ENCODE measurements around the gene TSPAN2. TPM values are rescaled to one million over a fixed set of nuclear protein-coding genes. Genes with fewer than 3 reads are reported as not detected.

TSPAN2 gene
- total RNA-seq, 4 donors from 2014 or later, result 0.83 to 7.6 (median 3.9) TPM

DNA sequence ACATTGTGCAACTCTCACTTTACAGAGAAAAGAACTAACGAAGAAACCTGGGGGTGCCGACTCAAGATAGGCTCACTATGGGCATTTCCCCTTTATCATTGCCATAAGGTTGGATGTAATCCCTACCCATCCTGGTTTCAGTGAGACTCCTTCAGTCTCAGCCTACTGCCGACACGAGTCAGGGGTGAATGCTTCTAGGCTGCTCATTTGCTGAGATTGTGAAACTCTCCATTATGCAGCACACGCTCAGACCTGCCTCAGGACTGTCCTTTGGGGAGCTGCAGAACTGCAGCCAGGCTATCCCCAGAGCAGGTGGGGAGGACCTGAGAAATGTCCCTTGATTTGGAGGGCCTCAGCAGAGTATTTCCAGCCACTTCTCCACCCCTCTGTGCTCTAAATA lies 37.5 kb downstream of the TSPAN2 start:
- TF ChIP-seq, protein P1, sequence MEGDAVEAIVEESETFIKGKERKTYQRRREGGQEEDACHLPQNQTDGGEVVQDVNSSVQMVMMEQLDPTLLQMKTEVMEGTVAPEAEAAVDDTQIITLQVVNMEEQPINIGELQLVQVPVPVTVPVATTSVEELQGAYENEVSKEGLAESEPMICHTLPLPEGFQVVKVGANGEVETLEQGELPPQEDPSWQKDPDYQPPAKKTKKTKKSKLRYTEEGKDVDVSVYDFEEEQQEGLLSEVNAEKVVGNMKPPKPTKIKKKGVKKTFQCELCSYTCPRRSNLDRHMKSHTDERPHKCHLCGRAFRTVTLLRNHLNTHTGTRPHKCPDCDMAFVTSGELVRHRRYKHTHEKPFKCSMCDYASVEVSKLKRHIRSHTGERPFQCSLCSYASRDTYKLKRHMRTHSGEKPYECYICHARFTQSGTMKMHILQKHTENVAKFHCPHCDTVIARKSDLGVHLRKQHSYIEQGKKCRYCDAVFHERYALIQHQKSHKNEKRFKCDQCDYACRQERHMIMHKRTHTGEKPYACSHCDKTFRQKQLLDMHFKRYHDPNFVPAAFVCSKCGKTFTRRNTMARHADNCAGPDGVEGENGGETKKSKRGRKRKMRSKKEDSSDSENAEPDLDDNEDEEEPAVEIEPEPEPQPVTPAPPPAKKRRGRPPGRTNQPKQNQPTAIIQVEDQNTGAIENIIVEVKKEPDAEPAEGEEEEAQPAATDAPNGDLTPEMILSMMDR (IDR thresholded peaks at IDR 0.05), result peak in 2 of 6 experiments; percentile 4 to 41
- TF ChIP-seq POLR2A (IDR thresholded peaks at IDR 0.05), result no peak
- peak overlapping the region; percentile 17 to 72 (median 55) for H3K27ac ChIP-seq
- no peaks in the 10 kb centered on the region for H3K9me3 ChIP-seq
- DNase-seq, result no peak
- 39 to 49% methylated on average over 5 of the region's 5 CpGs for WGBS, 2 donors
- no peaks in the 10 kb centered on the region for H3K27me3 ChIP-seq
- intact Hi-C loops (cut with DNase I), result loop anchor here (5.0 kb wide), 1 partner anchor 70 kb away; no protein-coding TSS in a partner anchor
- H3K36me3 ChIP-seq, result no peaks in the 10 kb centered on the region
- H3K4me3 ChIP-seq, result peak overlapping the region in 3 of 4 donors; percentile 21 to 35 (median 22)
- H3K4me1 ChIP-seq, result peaks cover 0 to 26% (median 0%) of the 10 kb centered on the region in 3 donors

DNA sequence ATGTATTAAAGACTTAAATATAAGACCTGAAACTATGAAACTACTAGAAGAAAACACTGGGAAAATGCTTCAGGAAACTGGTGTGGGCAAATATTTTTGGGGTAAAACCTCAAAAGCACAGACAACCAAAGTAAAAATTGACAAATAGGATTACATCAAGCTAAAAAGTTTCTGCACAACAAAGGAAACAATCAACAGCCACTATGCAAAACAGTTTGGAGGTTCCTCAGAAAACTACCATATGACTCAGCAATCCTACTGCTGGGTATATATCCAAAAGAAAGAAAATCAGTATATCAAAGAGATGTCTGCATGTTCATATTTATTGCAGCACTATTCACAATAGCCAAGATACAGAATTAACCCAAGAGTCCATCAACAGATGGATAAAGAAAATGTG lies 42.6 kb downstream of the TSPAN2 start:
- intact Hi-C loops (cut with DNase I), result no loop called here
- no peak for TF ChIP-seq POLR2A (IDR thresholded peaks at IDR 0.05)
- TF ChIP-seq, protein P1 (IDR thresholded peaks at IDR 0.05), result no peak
- DNase-seq, result no peak
- H3K9me3 ChIP-seq, result no peaks in the 10 kb centered on the region
- peaks cover 0 to 8% (median 0%) of the 10 kb centered on the region in 3 donors for H3K4me1 ChIP-seq
- H3K36me3 ChIP-seq, result no peaks in the 10 kb centered on the region
- H3K27ac ChIP-seq, result no peak overlapping the region
- no peak overlapping the region for H3K4me3 ChIP-seq
- H3K27me3 ChIP-seq, result no peaks in the 10 kb centered on the region

DNA sequence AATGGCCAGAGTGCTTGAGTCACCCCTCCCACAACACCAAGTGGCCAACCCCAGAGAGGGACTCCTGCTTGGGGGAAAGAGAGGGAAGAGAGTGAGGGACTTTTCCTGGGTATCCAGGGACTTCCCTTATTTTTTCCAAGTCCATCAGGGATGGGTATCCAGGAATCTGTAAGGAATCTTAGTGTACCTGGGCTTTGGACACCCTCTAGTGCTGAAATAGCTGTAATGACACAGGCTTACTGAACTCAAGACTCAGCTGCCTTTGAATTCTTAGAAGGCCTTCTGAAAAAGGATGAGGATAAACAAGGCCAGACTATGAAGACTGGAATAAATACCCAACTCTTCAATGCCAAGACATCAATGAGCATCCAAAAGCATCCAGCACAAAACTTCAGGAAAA lies 47.6 kb downstream of the TSPAN2 start:
- Histone ChIP-seq H3K9me3 (no peaks in the 10 kb centered on the region), H3K27me3 (no peaks in the 10 kb centered on the region), H3K36me3 (no peaks in the 10 kb centered on the region), H3K27ac (no peak overlapping the region), H3K4me3 (no peak overlapping the region), H3K4me1 (no peaks in the 10 kb centered on the region)
- intact Hi-C loops (cut with DNase I), result no loop called here
- no peak for DNase-seq
- TF ChIP-seq, protein P1 (IDR thresholded peaks at IDR 0.05), result peak in 4 of 6 experiments; percentile 9 to 49 (median 26)
- no peak for TF ChIP-seq POLR2A (IDR thresholded peaks at IDR 0.05)

DNA sequence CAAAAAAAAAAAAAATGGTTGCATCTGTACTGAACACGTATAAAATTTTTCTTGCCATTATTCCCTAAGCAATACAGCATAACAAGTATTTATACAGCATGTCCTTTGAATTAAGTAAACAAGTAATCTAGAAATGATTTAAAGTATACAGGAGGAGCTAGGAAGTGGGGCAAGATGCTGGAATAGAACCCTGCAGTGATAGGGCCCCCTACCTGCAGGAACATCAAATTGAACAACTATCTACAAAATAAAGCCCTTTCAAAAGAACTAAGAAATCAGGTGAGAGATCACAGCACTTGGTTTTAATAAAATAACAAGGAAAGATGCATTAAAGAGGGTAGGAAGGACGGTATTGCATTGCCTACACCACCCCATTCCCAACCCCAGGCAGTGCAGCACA lies 48.8 kb downstream of the TSPAN2 start:
- H3K27me3 ChIP-seq, result no peaks in the 10 kb centered on the region
- H3K4me1 ChIP-seq, result no peaks in the 10 kb centered on the region
- DNase-seq, result no peak
- WGBS, 2 donors, result 45 to 80% methylated on average over 2 of the region's 2 CpGs
- intact Hi-C loops (cut with DNase I), result no loop called here
- TF ChIP-seq POLR2A (IDR thresholded peaks at IDR 0.05), result no peak
- TF ChIP-seq, protein P1 (IDR thresholded peaks at IDR 0.05), result peak in 1 of 6 experiments; percentile 15
- no peak overlapping the region for H3K27ac ChIP-seq
- H3K9me3 ChIP-seq, result no peaks in the 10 kb centered on the region
- H3K36me3 ChIP-seq, result no peaks in the 10 kb centered on the region
- H3K4me3 ChIP-seq, result no peak overlapping the region

DNA sequence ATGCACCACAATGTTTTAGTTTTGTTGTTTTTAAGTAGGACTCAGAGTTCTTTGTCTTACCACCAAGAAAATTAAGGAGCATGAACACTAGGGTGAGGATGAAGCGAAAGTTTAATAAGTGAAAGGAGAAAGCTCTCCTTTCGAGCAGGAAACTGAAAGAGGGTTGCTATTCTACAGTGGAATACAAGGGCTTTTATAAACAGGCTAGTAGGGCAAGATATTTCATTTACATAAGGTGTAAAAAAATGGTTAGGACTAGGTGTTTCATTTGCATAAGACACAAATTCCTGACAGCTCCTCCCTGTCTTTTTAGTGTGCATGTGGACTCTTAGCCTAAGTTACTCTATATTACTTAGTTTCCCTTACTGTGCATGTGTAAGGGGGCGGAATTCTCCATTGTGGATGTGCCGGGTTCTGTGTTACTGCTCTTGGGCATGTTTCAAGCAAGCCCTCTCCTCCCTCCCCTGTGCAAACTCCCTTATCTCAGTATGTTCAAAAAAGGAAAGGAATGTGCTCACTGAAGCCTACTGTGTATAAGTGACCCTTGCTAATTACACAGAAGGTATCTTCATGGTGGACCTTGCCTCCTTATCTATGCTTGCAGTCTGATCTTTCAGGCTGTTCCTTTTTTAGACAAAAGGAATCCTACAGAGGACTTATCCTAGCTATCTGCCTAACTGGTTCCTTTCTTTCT lies 52.3 kb downstream of the TSPAN2 start:
- no peak for DNase-seq
- Histone ChIP-seq H3K36me3 (no peaks in the 10 kb centered on the region), H3K27me3 (no peaks in the 10 kb centered on the region), H3K4me3 (no peak overlapping the region), H3K27ac (no peak overlapping the region), H3K9me3 (no peaks in the 10 kb centered on the region), H3K4me1 (no peaks in the 10 kb centered on the region)
- TF ChIP-seq, protein P1 (IDR thresholded peaks at IDR 0.05), result no peak
- no peak for TF ChIP-seq POLR2A (IDR thresholded peaks at IDR 0.05)
- intact Hi-C loops (cut with DNase I), result no loop called here
- 58 to 74% methylated on average over 4 of the region's 4 CpGs for WGBS, 2 donors

Data from esophagus squamous epithelium (tissue), 5 donors.